GM18511 (cell line): ENCODE data around the gene MATN4.

Experiments
- ATAC-seq: cut with Tn5 transposase; IDR thresholded peaks from one replicate; pipeline ENCODE4 v1.9.1; 2021; ENCODE audit warnings: mild to moderate bottlenecking, moderate library complexity; ENCODE audit not compliant: unreplicated experiment

The MATN4 gene

GRCh38 chr20:45257161-45257560 lies 50.9 kb downstream of the MATN4 start:
- ATAC-seq = no peak

- peak; percentile 52 for ATAC-seq
These were observed 53.5 kb downstream of the MATN4 start, which contains the start of gene SLPI for GRCh38 chr20:45254383-45255262. Gene SLPI (minus strand): TSS chr20:45254564. CDS start chr20:45254543, 21 bp downstream.

GRCh38 chr20:45253261-45253660 lies 54.8 kb downstream of the MATN4 start:
- no peak for ATAC-seq

GRCh38 chr20:45251884-45252560 lies 56.1 kb downstream of the MATN4 start:
- ATAC-seq = no peak

GRCh38 chr20:45248609-45249008 lies 59.5 kb downstream of the MATN4 start:
- no peak for ATAC-seq

GRCh38 chr20:45247865-45248264 lies 60.2 kb downstream of the MATN4 start:
- ATAC-seq = no peak

- ATAC-seq = no peak
These were observed 62.0 kb downstream of the MATN4 start for GRCh38 chr20:45246109-45246508.
